Left ventricle myocardium inferior (tissue), 1 donor: ENCODE measurements around the gene SUGCT. TPM values are rescaled to one million over a fixed set of nuclear protein-coding genes. Genes with fewer than 3 reads are reported as not detected.

Source experiments
- DNase-seq: peaks from one replicate; pipeline ENCODE4 v3.0.0-alpha.2; 2020
- H3K27ac ChIP-seq: fragments of 200-600 bp; replicated peaks from 2 replicates; pipeline ENCODE4 v1.8.0; 2021
- H3K27me3 ChIP-seq: fragments of 200-600 bp; 2 replicates; pipeline ENCODE4 v1.8.0; 2021; ENCODE audit warnings: low read depth
- H3K36me3 ChIP-seq: fragments of 200-600 bp; 2 replicates; pipeline ENCODE4 v1.8.0; 2021
- H3K4me1 ChIP-seq: fragments of 200-600 bp; 2 replicates; pipeline ENCODE4 v1.8.0; 2021
- H3K4me3 ChIP-seq: fragments of 200-600 bp; 2 replicates; pipeline ENCODE4 v1.8.0; 2021; ENCODE audit warnings: mild to moderate bottlenecking, moderate library complexity
- H3K9me3 ChIP-seq: fragments of 200-600 bp; replicated peaks from 2 replicates; pipeline ENCODE4 v1.8.0; 2021
- intact Hi-C: fragments of 100-400 bp; cut with micrococcal nuclease; formaldehyde crosslinking; loops from one replicate; pipeline ENCODE4 v1.11.0; 2022
- total RNA-seq: library from RNA; stranded (reverse); fragmentation: NEBNext Ultra II Directional; extraction: Animal tissue kit (Norgen Biotek cat#: 25700); gene quantifications from one replicate; pipeline ENCODE4 v1.2.1, GENCODE V29; 2021
- TF ChIP-seq, protein P1 (sequence below): fragments of 200-600 bp; IDR thresholded peaks from 2 replicates; pipeline ENCODE4 v1.8.0; 2021; ENCODE audit warnings: antibody characterized with exemption, mild to moderate bottlenecking, borderline replicate concordance
- donor health status: DM: no; HTN: yes; CAD: no; lungs with severe emphysema.

The SUGCT gene
- total RNA-seq, 1 donor from 2014 or later, result 5.0 TPM

DNA sequence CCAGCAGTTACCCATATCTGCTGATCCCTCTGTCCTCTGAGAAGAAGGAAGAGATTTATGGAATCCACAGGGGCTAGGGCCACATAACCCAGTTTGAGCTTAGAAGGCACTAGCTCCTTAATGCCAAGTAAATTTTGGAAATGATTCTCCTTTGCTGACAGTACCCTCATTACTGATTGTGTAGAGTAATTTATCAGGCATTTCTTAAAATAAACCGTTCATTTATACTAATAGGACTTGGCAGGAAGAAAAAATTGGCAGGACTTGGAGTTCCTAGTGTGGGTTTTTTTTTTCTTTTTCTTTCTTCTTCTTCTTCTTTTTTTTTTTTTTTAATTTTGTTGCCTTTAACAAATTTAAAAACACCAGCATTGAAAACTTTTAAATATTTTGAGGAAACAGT is 645.7 kb downstream of the SUGCT start:
- H3K27ac ChIP-seq, result no peak overlapping the region
- no peak overlapping the region for H3K4me3 ChIP-seq
- TF ChIP-seq, protein P1, sequence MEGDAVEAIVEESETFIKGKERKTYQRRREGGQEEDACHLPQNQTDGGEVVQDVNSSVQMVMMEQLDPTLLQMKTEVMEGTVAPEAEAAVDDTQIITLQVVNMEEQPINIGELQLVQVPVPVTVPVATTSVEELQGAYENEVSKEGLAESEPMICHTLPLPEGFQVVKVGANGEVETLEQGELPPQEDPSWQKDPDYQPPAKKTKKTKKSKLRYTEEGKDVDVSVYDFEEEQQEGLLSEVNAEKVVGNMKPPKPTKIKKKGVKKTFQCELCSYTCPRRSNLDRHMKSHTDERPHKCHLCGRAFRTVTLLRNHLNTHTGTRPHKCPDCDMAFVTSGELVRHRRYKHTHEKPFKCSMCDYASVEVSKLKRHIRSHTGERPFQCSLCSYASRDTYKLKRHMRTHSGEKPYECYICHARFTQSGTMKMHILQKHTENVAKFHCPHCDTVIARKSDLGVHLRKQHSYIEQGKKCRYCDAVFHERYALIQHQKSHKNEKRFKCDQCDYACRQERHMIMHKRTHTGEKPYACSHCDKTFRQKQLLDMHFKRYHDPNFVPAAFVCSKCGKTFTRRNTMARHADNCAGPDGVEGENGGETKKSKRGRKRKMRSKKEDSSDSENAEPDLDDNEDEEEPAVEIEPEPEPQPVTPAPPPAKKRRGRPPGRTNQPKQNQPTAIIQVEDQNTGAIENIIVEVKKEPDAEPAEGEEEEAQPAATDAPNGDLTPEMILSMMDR, result no peak
- no peak for DNase-seq
- intact Hi-C loops, result no loop called here
- H3K36me3 ChIP-seq, result no peaks in the 10 kb centered on the region
- peaks cover 16% of the 10 kb centered on the region for H3K4me1 ChIP-seq
- no peaks in the 10 kb centered on the region for H3K9me3 ChIP-seq
- no peaks in the 10 kb centered on the region for H3K27me3 ChIP-seq

DNA sequence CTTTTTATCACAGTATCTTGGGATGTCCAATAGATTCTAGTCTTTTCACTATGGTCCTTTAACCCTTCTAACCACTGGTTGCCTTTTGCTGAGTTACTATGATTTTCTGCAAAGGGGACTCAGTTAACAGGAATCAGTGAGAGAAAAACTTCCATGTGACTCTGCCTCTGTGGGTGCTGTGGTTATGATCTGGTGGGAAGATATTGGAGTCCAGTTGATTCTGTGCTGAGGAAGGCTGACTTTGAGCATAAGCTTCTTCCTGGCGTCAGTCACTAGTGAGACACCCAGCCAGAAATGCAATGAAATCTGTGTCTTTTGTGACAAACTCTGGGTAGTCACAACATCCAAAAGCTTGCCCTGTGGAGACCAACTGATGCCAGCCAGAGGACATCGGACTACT is 648.0 kb downstream of the SUGCT start:
- no peaks in the 10 kb centered on the region for H3K36me3 ChIP-seq
- TF ChIP-seq, protein P1, result no peak
- DNase-seq, result no peak
- no peak overlapping the region for H3K27ac ChIP-seq
- H3K9me3 ChIP-seq, result no peaks in the 10 kb centered on the region
- H3K4me3 ChIP-seq, result no peak overlapping the region
- H3K27me3 ChIP-seq, result no peaks in the 10 kb centered on the region
- intact Hi-C loops, result no loop called here
- H3K4me1 ChIP-seq, result peaks cover 16% of the 10 kb centered on the region

DNA sequence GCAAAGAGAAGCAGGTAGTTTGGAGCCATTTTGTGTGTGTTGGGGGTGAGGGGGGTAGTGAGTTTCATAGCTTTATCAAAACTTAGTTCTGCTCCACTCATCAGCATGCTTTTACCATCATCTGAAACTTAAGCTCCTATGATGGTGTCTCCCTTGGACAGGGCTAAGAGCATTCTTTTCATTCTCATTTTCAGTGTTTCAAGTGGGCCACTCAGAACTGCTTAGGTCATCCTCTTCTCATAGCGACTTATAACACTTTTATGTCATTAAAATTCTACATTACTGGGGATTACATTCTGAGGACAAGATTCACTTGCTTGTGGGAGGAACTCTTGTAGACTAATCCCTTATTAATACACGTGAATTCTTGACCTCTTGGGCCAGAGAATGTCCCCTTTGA is 649.4 kb downstream of the SUGCT start:
- no peak for DNase-seq
- H3K9me3 ChIP-seq, result no peaks in the 10 kb centered on the region
- no peaks in the 10 kb centered on the region for H3K36me3 ChIP-seq
- no peak overlapping the region for H3K4me3 ChIP-seq
- H3K27ac ChIP-seq, result no peak overlapping the region
- H3K4me1 ChIP-seq, result peaks cover 16% of the 10 kb centered on the region
- intact Hi-C loops, result no loop called here
- TF ChIP-seq, protein P1, result no peak
- no peaks in the 10 kb centered on the region for H3K27me3 ChIP-seq

DNA sequence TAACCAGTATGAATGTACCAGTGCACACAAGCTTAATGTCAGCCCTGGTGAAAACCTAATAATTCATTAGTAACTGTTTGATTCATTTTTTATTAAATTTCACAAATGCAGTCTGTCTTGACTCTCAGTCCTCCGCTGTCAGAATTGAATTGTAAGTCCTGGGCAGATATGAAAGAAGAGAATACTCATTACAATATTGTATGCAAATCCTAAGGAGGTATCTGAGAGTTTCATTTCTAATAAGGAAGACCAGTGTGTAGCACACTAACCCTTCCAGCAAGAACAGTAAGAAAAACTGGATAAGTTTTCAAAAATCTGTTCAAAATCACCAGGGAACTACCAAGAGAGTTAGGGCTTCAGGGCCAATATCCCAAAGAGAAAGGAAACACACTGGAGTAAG is 652.1 kb downstream of the SUGCT start:
- H3K4me3 ChIP-seq, result no peak overlapping the region
- TF ChIP-seq, protein P1, result no peak
- intact Hi-C loops, result no loop called here

DNA sequence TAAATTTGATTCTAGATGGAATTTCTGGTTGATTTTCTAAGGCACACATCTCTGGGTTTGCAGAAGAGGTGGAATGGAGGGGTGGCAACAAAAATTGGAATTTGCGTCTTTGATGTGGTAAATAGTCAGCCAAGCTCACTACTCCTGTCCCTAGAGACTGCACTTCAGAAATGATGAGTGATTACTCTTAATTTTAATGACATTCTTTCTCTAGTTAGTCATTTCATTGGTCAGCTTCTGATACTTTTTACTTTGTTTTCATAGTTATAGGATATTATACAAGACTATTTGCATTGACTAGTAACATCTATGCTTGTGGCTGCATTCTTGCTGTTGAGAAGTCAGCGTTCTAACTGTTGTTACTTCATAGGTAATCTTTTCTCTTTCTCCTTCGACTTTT is 658.3 kb downstream of the SUGCT start:
- no peak overlapping the region for H3K4me3 ChIP-seq

More for the DNA sequence above, 652.1 kb downstream of the SUGCT start:
- H3K4me1 ChIP-seq, result no peaks in the 10 kb centered on the region
- no peak for DNase-seq
- no peak overlapping the region for H3K27ac ChIP-seq
- H3K36me3 ChIP-seq, result no peaks in the 10 kb centered on the region
- no peaks in the 10 kb centered on the region for H3K9me3 ChIP-seq
- no peaks in the 10 kb centered on the region for H3K27me3 ChIP-seq

More for the DNA sequence above, 658.3 kb downstream of the SUGCT start:
- TF ChIP-seq, protein P1, result no peak
- Histone ChIP-seq H3K36me3 (no peaks in the 10 kb centered on the region), H3K9me3 (no peaks in the 10 kb centered on the region), H3K27ac (no peak overlapping the region), H3K27me3 (no peaks in the 10 kb centered on the region), H3K4me1 (peaks cover 5% of the 10 kb centered on the region)
- intact Hi-C loops, result no loop called here
- no peak for DNase-seq
